Right atrium auricular region (tissue), 2 donors: Measurements from ENCODE around the gene TMEM200A. TPM values are rescaled to one million over a fixed set of nuclear protein-coding genes. Genes with fewer than 3 reads are reported as not detected.

Experiments
- DNase-seq: peaks from one replicate; pipeline ENCODE4 v3.0.0-alpha.2; 2019; ENCODE audit warnings: low spot score
- H3K27ac ChIP-seq, 2 donors: fragments of 200-600 bp; sonication (generic); 1 replicate in 1 of 2; 2 replicates in 1 of 2; pipeline ENCODE4 v1.5.1; 2016 to 2019
- H3K27me3 ChIP-seq, 2 donors: fragments of 200-600 bp; sonication (generic); one replicate each; pipeline versions ENCODE4 v1.5.1 to v1.6.0; 2017 to 2019
- H3K36me3 ChIP-seq: fragments of 200-600 bp; sonication (generic); one replicate; pipeline ENCODE4 v1.5.1; 2016
- H3K4me1 ChIP-seq, 2 donors: fragments of 200-600 bp; sonication (generic); one replicate each; pipeline versions ENCODE4 v1.5.1 to v1.6.0; 2017 to 2019
- H3K4me3 ChIP-seq, 2 donors: fragments of 200-600 bp; sonication (generic); 1 replicate in 1 of 2; 2 replicates in 1 of 2; pipeline ENCODE4 v1.5.1; 2017 to 2019; ENCODE audit warnings: mild to moderate bottlenecking in 1 of 2, moderate library complexity in 1 of 2
- H3K9me3 ChIP-seq, 2 donors: fragments of 200-600 bp; sonication (generic); one replicate each; pipeline ENCODE4 v1.5.1; 2019
- total RNA-seq, 2 donors: library from RNA; depleted of rRNA; stranded (reverse); fragments of >200 nt; gene quantifications; one replicate each; pipeline ENCODE4 v1.1.0, GENCODE V29; 2016
- TF ChIP-seq, protein P1 (sequence below), 2 donors: fragments of 200-600 bp; sonication (generic); IDR thresholded peaks; one replicate each; pipeline ENCODE4 v1.5.1; 2019; ENCODE audit warnings: antibody characterized with exemption in 2 of 2

Gene TMEM200A
- total RNA-seq, 2 donors from 2014 or later = 0.63 TPM; not detected in 1

- H3K9me3 ChIP-seq = no peaks in the 10 kb centered on the region
- TF ChIP-seq, protein P1, sequence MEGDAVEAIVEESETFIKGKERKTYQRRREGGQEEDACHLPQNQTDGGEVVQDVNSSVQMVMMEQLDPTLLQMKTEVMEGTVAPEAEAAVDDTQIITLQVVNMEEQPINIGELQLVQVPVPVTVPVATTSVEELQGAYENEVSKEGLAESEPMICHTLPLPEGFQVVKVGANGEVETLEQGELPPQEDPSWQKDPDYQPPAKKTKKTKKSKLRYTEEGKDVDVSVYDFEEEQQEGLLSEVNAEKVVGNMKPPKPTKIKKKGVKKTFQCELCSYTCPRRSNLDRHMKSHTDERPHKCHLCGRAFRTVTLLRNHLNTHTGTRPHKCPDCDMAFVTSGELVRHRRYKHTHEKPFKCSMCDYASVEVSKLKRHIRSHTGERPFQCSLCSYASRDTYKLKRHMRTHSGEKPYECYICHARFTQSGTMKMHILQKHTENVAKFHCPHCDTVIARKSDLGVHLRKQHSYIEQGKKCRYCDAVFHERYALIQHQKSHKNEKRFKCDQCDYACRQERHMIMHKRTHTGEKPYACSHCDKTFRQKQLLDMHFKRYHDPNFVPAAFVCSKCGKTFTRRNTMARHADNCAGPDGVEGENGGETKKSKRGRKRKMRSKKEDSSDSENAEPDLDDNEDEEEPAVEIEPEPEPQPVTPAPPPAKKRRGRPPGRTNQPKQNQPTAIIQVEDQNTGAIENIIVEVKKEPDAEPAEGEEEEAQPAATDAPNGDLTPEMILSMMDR (IDR thresholded peaks at IDR 0.05) = no peak
- H3K4me3 ChIP-seq = no peak overlapping the region
- no peak overlapping the region for H3K27ac ChIP-seq
- no peaks in the 10 kb centered on the region for H3K4me1 ChIP-seq
- no peak for DNase-seq
- H3K36me3 ChIP-seq = no peaks in the 10 kb centered on the region
- no peaks in the 10 kb centered on the region for H3K27me3 ChIP-seq
These were observed 30.9 kb downstream of the TMEM200A start for GRCh38 chr6:130396722-130397121.

DNA sequence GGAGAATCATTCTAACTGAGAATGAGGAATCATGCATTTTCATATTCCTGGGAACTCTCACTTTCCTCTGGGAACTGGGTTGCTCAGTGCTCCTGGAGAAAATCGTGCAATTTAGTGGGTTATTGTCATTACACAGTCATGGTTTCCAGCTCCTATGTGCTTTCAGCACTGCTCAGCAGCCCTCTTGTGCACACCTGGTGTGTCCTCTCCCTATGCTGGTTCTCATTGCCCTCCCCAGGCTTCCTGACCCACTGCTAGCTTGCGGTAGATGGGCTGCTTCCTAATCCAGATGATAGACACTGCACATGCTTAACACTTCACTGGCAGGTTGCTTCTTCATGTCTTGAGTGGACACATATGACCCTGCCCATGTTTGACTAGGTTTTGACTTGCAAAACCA lies 39.7 kb downstream of the TMEM200A start:
- no peak overlapping the region for H3K27ac ChIP-seq
- no peaks in the 10 kb centered on the region for H3K4me1 ChIP-seq
- no peak for DNase-seq
- no peaks in the 10 kb centered on the region for H3K9me3 ChIP-seq
- TF ChIP-seq, protein P1 (IDR thresholded peaks at IDR 0.05) = no peak
- H3K27me3 ChIP-seq = no peaks in the 10 kb centered on the region
- H3K36me3 ChIP-seq = no peaks in the 10 kb centered on the region
- H3K4me3 ChIP-seq = no peak overlapping the region

DNA sequence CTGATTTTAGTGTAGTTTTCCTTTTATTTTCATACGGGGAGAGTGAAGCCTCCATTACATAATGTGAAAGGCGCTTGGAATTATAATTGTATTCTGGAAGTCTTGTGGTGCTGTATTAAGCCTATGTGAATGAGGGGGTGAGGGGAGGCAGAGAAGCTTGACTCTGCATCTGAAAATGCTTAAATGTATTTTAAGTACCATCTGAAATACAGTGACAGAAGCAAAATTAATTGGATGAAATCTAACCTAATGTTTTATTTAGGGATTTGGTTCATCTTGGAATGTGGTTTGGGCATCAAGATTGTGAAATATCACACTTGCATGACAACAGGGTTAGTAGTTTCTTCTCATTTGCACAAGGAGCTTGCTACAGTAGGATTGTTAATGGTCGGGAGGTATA lies 41.2 kb downstream of the TMEM200A start:
- no peak overlapping the region for H3K27ac ChIP-seq
- no peaks in the 10 kb centered on the region for H3K27me3 ChIP-seq

GRCh38 chr6:130409418-130410100 lies 43.7 kb downstream of the TMEM200A start:
- Histone ChIP-seq H3K4me3 (no peak overlapping the region), H3K4me1 (no peaks in the 10 kb centered on the region)
- TF ChIP-seq, protein P1 (IDR thresholded peaks at IDR 0.05) = no peak

More for the DNA sequence above, 41.2 kb downstream of the TMEM200A start:
- H3K4me1 ChIP-seq = no peaks in the 10 kb centered on the region
- no peak overlapping the region for H3K4me3 ChIP-seq
- no peaks in the 10 kb centered on the region for H3K36me3 ChIP-seq
- no peaks in the 10 kb centered on the region for H3K9me3 ChIP-seq
- TF ChIP-seq, protein P1 (IDR thresholded peaks at IDR 0.05) = no peak
- no peak for DNase-seq

GRCh38 chr6:130411481-130411880 lies 45.7 kb downstream of the TMEM200A start:
- DNase-seq = no peak
- no peak overlapping the region for H3K27ac ChIP-seq
- H3K9me3 ChIP-seq = no peaks in the 10 kb centered on the region
- H3K4me3 ChIP-seq = no peak overlapping the region
- TF ChIP-seq, protein P1 (IDR thresholded peaks at IDR 0.05) = no peak
- H3K27me3 ChIP-seq = no peaks in the 10 kb centered on the region
- no peaks in the 10 kb centered on the region for H3K36me3 ChIP-seq
- H3K4me1 ChIP-seq = no peaks in the 10 kb centered on the region

More at GRCh38 chr6:130409418-130410100, 43.7 kb downstream of the TMEM200A start:
- H3K9me3 ChIP-seq = no peaks in the 10 kb centered on the region
- no peaks in the 10 kb centered on the region for H3K36me3 ChIP-seq
- DNase-seq = no peak
- no peaks in the 10 kb centered on the region for H3K27me3 ChIP-seq
- no peak overlapping the region for H3K27ac ChIP-seq
